Sigmoid colon (tissue), 3 donors: Measurements from ENCODE around the gene C2orf81.

Source experiments
- POLR2A ChIP-seq, 2 donors: fragments of 450-650 bp; IDR thresholded peaks; one replicate each; pipeline ENCODE4 v1.6.1; 2016; ENCODE audit warnings: antibody characterized with exemption in 2 of 2, mild to moderate bottlenecking in 2 of 2, moderate library complexity in 2 of 2
- TF ChIP-seq, protein P1 (sequence below), 4 experiments: fragments of 450-650 bp in 3 of 4; fragments of 200-600 bp in 1 of 4; IDR thresholded peaks; one replicate each; pipeline ENCODE4 v1.5.1; 2016 to 2019; ENCODE audit warnings: antibody characterized with exemption in 4 of 4, mild to moderate bottlenecking in 3 of 4, moderate library complexity in 2 of 4

DNA sequence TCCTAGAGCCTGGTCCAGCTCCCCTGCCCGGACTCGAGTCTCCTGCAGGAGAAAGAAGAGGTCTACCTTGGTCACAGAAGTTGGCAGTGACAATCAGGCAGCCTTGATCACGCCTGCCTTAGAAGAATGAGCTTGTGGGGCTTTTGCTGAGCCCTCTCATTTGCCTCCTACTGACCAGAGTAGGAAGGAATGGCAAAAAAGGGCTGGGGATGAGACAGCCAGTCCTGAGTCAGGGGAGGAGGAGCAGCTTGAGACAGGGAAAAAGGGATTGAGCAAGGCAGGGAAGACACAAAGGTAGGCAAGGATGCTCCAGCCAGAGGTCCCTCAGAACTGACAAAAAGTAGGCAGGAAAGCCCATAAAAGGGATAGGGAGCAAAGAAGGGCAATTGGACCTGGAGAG lies 6.1 kb upstream of the C2orf81 start:
- TF ChIP-seq POLR2A (IDR thresholded peaks at IDR 0.05) = no peak
- TF ChIP-seq, protein P1, sequence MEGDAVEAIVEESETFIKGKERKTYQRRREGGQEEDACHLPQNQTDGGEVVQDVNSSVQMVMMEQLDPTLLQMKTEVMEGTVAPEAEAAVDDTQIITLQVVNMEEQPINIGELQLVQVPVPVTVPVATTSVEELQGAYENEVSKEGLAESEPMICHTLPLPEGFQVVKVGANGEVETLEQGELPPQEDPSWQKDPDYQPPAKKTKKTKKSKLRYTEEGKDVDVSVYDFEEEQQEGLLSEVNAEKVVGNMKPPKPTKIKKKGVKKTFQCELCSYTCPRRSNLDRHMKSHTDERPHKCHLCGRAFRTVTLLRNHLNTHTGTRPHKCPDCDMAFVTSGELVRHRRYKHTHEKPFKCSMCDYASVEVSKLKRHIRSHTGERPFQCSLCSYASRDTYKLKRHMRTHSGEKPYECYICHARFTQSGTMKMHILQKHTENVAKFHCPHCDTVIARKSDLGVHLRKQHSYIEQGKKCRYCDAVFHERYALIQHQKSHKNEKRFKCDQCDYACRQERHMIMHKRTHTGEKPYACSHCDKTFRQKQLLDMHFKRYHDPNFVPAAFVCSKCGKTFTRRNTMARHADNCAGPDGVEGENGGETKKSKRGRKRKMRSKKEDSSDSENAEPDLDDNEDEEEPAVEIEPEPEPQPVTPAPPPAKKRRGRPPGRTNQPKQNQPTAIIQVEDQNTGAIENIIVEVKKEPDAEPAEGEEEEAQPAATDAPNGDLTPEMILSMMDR (IDR thresholded peaks at IDR 0.05) = no peak
